ENCODE results near the gene ATP6V0C. TPM values are rescaled to one million over a fixed set of nuclear protein-coding genes. Genes with fewer than 3 reads are reported as not detected.
"Not testable (repeated sequence)": the region's sequence is repeated elsewhere in the genome, so short reads cannot be mapped to it uniquely, and the experiment has no call there.

ATP6V0C gene
- total and polyA plus RNA-seq, 2 of the 13 experiments (the other 11 are each of a cell fraction or from before 2014, with no cell fraction given) = 10.4 to 20.1 TPM

- TF ChIP-seq EP300 (IDR thresholded peaks at IDR 0.05; ENCODE audit: low read depth in 2 of 2, low read length in 2 of 2) (peak in 1 of 2 experiments; percentile 39; a peak in 1 of 4 replicates), HDAC1 (CRISPR knock-in tag; IDR thresholded peaks at IDR 0.05) (peak; percentile 80), KMT2A (CRISPR knock-in tag; IDR thresholded peaks at IDR 0.05) (peak; percentile 59; the same call in 1 of the 2 replicates), SOX6 (CRISPR knock-in tag; IDR thresholded peaks at IDR 0.05) (peak; percentile 58), HDAC2 (CRISPR knock-in tag; IDR thresholded peaks at IDR 0.05) (peak; percentile 76), HNF4G (IDR thresholded peaks at IDR 0.05; ENCODE audit: borderline replicate concordance, low read depth, low read length) (peak; percentile 78), HNF4G (CRISPR knock-in tag; IDR thresholded peaks at IDR 0.05; ENCODE audit: borderline replicate concordance, low read depth) (peak; percentile 43; the same call in 1 of the 2 replicates), BRCA1 (CRISPR knock-in tag; IDR thresholded peaks at IDR 0.05) (peak; percentile 61; the same call in 1 of the 2 replicates)
- TF ChIP-seq EP300 (CRISPR knock-in tag; IDR thresholded peaks at IDR 0.05; ENCODE audit: borderline replicate concordance); SOX6 (IDR thresholded peaks at IDR 0.05): not testable (repeated sequence)
Measured at GRCh38 chr16:2541409-2541808, 27.7 kb downstream of the ATP6V0C start (continued).

- H3K27ac ChIP-seq (ENCODE audit: extremely low read length, insufficient read depth, low read length); H3K9me3 ChIP-seq (ENCODE audit: low read length); FAIRE-seq; H3K4me2 ChIP-seq (ENCODE audit: low read depth, low read length); H2AFZ ChIP-seq (ENCODE audit: low read length); H3K36me3 ChIP-seq (replicated peaks in 1 of 2; ENCODE audit: control insufficient read depth in 1 of 2, insufficient read depth in 2 of 2, low read length in 2 of 2); in situ Hi-C loops (cut with HindIII; ENCODE audit: extremely low pct_ligation_motif_present, low pct_unique_long_range_greater_than_20kb); H3K4me3 ChIP-seq (replicated peaks in 1 of 3; ENCODE audit: insufficient read depth in 1 of 3, low read depth in 2 of 3, low read length in 3 of 3); DNase-seq (ENCODE audit: low spot score); H4K20me1 ChIP-seq (ENCODE audit: insufficient read depth, low read length); CTCF ChIA-PET (ENCODE audit: low intra/inter-chr PET ratio, low total read pairs); BruUV-seq (replicated peaks); POLR2A ChIA-PET; ATAC-seq; H3K27me3 ChIP-seq (ENCODE audit: control insufficient read depth in 1 of 2, insufficient read depth in 2 of 2, low read length in 2 of 2); intact Hi-C loops (cut with micrococcal nuclease; ENCODE audit: unreplicated experiment); H3K9ac ChIP-seq (ENCODE audit: insufficient read depth, low read depth, low read length): not testable (repeated sequence)
- H3K79me2 ChIP-seq (ENCODE audit: insufficient read depth, low read length) = peaks cover 50% of the 10 kb centered on the region
- peaks cover 56% of the 10 kb centered on the region for H3K4me1 ChIP-seq (ENCODE audit: insufficient read depth, low read length)
- 94% methylated on average over 14 of the region's 14 CpGs for WGBS (ENCODE audit: low lambda C conversion rate)
Measured at GRCh38 chr16:2543771-2544170, 30.0 kb downstream of the ATP6V0C start.

- H3K4me2 ChIP-seq (ENCODE audit: low read depth, low read length); DNase-seq (ENCODE audit: low spot score); BruUV-seq (replicated peaks); H3K27me3 ChIP-seq (ENCODE audit: control insufficient read depth in 1 of 2, insufficient read depth in 2 of 2, low read length in 2 of 2); H3K27ac ChIP-seq (ENCODE audit: extremely low read length, insufficient read depth, low read length); H3K9me3 ChIP-seq (ENCODE audit: low read length); H3K4me3 ChIP-seq (replicated peaks in 1 of 3; ENCODE audit: insufficient read depth in 1 of 3, low read depth in 2 of 3, low read length in 3 of 3); intact Hi-C loops (cut with micrococcal nuclease; ENCODE audit: unreplicated experiment); H4K20me1 ChIP-seq (ENCODE audit: insufficient read depth, low read length); H3K36me3 ChIP-seq (replicated peaks in 1 of 2; ENCODE audit: control insufficient read depth in 1 of 2, insufficient read depth in 2 of 2, low read length in 2 of 2); H2AFZ ChIP-seq (ENCODE audit: low read length); POLR2A ChIA-PET; in situ Hi-C loops (cut with HindIII; ENCODE audit: extremely low pct_ligation_motif_present, low pct_unique_long_range_greater_than_20kb); CTCF ChIA-PET (ENCODE audit: low intra/inter-chr PET ratio, low total read pairs); H3K9ac ChIP-seq (ENCODE audit: insufficient read depth, low read depth, low read length): not testable (repeated sequence)
- ATAC-seq (peak; percentile 45), FAIRE-seq (peak; percentile 83)
- WGBS (ENCODE audit: low lambda C conversion rate) = 10% methylated on average over 1 of the region's 14 CpGs
- Histone ChIP-seq H3K4me1 (ENCODE audit: insufficient read depth, low read length) (peaks cover 14% of the 10 kb centered on the region), H3K79me2 (ENCODE audit: insufficient read depth, low read length) (peaks cover 18% of the 10 kb centered on the region)
Measured at GRCh38 chr16:2550283-2550878, 36.6 kb downstream of the ATP6V0C start.
